Skin of body (tissue), 2 donors: ENCODE results near the gene RHOG. TPM values are rescaled to one million over a fixed set of nuclear protein-coding genes. Genes with fewer than 3 reads are reported as not detected.
"Not testable (repeated sequence)": the region's sequence is repeated elsewhere in the genome, so short reads cannot be mapped to it uniquely, and the experiment has no call there.

Source experiments
- DNase-seq: peaks from one replicate; lab custom pipeline; 2025; lab: John Stamatoyannopoulos, UW
- total RNA-seq: library from RNA; depleted of rRNA; stranded (reverse); fragments of >200 nt; gene quantifications from one replicate; pipeline ENCODE4 v1.2.3, GENCODE V29; 2014

The RHOG gene
- 7.6 TPM for total RNA-seq

- peak; percentile 77 for DNase-seq
These were observed at the start of gene RHOG for GRCh38 chr11:3840870-3841425. RHOG (minus strand) TSS chr11:3840959; CDS start chr11:3828138, 12,821 bp downstream.

GRCh38 chr11:3890014-3890413 is 49.3 kb upstream of the RHOG start:
- DNase-seq = no peak

DNA sequence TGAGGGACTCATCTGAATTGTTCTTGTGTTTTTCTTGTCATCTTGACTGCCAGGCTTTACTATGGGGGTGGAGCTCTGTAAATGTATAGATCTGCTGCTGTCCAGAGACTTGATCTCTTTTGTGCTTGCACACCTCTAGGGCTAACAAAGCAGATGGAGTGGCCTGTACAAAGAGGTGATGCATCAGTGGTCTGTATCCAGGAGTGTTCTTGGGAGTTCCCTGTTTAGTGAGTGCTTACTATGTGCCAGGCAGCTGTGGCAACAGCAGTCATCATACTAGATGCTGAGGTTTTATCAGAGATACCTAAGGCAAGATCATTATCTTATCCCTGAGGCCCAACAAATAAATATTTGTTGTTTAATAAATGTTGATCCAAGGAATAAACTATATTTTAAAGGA is 48.1 kb upstream of the RHOG start:
- no peak for DNase-seq

DNA sequence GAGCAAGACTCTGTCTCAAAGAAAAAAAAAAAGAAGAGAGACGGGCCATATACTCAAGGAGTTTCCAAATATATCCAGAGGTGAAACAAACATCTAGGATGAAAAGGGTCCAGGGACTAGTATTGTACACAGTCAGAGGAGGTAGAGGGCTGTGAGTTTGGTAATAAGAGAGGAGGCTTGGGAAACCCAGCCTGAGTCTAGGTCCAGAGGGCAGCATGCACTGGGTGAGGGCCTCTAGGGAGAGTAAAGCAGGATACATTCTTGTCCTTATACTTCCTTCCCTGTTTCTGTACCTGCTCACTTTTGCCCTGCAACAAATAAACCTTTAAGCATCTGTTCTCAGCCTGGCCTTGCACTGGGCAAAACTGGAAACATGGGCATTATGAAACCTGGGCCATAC is 46.2 kb upstream of the RHOG start:
- no peak for DNase-seq

DNA sequence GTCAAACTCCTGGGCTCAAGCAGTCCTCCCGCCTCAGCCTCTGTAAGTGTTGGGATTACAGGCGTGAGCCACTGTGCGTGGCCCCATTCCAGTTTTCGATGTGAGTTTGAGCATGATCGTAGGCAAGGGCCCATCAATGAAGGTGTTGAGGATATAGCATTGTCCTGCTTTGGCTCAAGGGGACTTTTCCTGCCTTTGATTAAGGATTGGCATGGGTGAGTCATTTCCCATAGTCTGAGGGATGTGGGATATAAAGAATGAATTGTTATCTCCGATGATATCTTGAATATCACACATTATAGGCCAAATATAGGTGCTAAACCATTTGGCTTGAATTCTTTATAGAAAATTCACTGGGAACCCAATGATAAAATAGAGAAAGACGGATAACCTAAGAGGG is 45.1 kb upstream of the RHOG start:
- DNase-seq = no peak

- no peak for DNase-seq
These were observed 41.9 kb upstream of the RHOG start for GRCh38 chr11:3882655-3883054.

DNA sequence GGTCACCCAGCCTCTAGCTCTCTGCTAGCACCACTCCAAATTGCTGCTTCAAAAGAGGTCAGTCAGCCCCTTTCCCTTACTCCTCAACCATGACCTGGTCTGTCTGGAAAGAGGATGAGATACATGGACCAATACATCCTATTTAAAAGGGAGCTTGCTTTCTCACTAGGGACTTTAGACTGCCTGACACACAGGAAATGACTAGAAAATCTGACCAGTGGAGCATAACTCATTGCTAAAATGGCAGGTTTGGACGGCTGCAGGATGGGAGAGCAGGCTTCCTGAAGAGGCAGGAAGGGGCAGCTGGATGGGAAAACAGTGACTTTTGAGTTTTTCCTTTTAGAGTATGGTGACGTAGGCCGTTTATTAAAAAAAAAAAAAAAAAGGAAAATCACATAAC is 40.0 kb upstream of the RHOG start:
- no peak for DNase-seq

DNA sequence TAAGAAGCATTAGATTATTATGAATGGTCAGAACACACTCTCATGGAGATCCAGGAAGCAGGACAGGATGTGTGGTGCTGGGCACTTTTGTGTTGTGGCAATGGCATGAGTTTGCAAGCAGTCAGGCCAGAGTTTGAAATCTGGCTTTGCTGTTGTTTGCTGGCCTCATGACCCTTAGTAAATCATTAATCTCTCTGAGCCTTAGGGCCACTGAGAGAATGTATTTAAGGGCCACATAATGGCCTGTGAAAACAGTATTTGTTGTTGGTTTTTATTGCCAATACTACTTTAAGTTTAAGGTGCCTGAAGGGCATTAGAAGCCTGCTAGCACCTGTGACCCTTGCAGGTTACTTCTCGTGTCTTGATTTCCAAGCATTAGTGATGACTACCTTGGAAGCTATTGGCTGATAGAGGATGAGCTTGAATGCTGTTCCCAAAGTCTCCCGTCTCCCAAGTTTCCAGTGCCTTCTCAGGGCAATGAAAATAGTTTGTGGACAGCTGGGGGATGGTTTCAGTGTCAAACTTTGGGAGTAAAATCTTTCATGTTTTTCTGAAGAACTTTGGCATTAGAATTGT is 39.3 kb upstream of the RHOG start:
- DNase-seq = no peak

DNA sequence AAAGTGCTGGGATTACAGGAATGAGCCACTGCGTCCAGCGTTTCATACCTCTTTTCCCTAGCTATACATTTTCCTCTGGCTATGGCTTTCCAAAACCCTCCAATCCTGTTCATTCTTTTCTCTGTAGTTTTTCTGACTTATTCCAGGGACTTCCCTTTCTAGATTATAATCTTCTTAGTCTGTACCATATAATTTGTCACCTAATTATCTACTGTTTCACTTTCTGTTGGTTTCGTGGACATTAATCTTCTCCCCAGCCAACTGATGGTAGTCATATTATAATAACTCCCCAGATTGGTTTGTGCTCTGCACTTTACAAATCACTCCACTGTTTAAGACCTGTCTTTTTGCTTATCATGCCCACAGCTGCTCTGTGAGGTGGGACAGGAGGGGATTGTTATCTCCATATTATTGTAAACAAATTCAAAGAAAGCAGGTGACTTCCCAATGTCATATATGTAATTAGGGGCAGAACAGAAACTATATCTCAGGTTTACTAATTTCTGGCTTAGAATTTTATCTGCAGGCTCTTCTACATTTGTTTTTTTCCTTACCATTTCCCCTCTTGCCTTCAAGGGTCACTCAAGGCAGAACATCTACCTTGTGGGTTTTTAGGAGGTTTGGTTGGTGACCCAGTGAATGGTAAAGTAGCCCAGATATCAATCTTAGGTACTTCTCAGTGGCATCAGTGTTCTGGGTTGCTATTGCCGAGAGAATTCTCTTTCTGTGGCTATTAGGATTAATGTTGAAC is 38.6 kb upstream of the RHOG start:
- no peak for DNase-seq

DNA sequence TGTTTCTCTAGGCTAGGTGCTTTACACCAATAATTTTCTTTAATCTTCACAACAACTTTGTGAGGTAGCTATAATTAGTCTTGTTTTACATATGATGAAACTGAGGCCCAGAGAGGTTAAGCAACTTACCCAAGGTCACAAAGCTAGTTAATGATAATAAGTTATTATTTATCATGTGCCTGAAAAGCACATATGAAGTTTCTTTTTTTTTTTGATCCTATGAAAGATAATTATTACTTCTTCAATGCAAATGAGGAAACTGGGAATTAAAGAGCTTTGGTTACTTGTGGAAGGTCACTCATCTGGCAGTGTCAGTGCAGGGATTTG is 37.5 kb upstream of the RHOG start:
- no peak for DNase-seq

DNA sequence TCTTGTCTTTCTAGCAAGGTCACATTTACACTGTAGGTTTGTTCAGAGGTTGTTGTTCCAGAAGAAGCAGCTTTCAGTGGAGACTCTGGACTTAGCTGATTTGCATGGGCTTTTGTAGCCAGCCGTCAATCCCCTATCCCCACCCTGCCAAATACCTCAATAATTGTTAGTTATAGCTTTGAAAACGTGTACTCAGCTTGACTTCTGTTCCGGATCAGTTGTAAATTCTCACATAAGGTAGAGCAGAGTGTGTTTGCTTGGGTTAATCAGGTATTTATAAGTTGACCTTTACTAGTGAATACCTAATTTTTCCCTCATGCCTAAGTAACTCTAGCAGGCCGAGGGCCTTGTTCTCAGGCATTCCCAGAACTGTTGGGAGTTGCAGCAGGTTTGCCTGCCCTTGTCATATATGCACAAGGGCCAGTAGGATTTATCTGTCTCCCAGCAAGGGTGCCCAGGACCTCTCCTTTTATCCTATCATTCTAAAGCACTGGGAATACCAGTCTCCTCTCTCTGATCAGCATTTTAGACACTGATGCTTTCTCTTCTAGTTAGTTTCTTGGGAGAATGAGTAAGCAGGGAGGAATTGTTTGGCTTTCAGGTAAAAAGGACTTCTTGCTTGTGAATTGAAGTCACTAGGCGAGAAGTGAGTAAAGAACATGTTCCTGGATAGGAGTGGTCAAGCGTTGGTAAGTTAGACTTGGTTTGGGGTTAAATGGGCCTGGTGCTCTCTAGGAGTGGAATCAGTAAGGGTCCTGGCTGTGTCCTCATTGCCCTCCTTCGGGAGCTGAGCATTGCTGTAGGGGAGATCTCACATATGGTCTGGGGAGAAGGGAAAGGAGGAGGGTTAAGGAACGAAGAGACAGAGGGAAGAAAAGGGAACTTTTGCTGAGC is 36.9 kb upstream of the RHOG start:
- DNase-seq = no peak

- DNase-seq = no peak
These were observed 35.9 kb upstream of the RHOG start for GRCh38 chr11:3876613-3877012.

- no peak for DNase-seq
These were observed 33.1 kb upstream of the RHOG start for GRCh38 chr11:3873712-3874349.

DNA sequence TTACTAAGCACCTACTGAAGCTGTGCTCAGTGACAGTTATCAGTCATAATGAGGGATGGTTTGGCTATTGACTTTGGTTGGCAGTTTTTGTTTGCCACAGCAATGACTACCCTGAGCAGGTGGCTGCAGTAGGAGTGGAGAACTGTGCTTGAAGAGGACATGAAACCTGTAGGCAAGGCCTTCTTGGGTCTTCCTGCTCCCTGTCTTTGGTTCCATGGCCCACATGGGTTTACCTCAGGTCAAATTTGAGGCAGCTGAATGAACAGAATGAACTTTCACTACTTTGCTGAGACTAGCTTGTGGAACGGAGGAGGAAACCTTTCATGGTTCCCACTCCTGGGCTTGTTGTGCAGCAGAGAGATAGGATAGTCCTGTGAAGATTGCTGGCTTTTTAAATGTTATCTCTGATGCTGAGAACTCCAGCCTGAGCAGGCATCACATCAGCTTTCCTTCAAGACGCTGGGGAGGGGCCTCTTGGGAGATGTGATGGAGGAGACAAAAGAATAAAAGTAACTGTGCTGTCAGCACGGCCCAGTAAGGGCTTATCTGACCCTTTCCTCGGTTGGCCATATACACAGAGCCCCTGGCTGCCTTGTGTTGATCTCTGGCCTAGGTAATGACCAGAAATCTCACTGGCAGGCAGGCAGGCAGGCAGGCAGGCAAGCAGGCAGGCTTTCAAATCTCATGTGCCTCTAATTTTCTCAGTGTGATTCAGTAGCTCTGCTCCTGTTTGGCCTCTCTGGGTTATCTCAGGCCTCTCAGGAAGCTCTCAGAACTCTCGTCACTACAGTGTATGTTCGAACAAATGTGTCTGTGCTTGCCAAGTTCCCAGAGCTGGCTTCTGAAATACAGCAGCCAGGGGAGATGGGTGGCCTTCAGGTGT is 26.7 kb upstream of the RHOG start:
- DNase-seq = no peak

GRCh38 chr11:3866836-3867208 is 26.1 kb upstream of the RHOG start:
- DNase-seq = no peak

- DNase-seq = no peak
These were observed 25.4 kb upstream of the RHOG start for GRCh38 chr11:3866206-3866605.

DNA sequence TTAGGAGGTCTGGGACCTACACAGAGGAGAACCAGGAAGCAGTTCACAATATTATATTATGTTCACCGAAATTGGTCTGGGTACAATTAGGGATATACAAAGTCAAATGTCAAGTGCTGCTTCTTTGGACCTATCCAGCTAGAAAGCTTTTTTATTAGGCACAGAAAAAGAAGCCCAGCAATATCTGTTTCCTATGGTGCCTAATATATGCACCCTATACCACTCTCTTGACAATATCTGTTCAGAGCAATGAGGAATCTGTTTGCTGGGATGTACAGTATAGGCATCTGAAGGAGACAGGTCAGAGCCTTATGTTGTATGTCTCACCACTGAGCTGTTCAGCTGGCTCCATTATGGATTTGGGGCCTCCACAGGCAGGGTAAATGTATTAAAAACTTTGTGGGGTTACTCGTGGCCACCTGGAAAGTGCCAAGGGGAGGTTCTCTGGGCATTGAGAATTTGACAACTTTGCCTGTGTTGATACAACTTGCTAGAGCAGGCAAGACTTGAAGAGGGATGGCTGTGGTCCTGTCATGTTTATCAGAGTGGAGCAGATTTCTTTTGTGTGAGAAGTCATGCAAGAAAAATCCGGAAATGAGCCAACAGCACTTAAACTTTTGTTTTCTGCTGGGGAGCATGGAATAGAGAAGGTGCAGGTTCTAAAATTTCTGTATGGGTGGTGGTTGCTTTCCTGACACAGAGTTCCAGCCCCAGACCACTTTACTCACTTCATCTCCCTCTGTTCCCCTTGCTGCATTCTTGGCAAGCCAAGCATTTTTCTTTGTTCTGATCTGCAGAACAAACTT is 24.8 kb upstream of the RHOG start:
- DNase-seq = no peak

- no peak for DNase-seq
These were observed 20.9 kb upstream of the RHOG start for GRCh38 chr11:3861683-3862082.

- not testable (repeated sequence) for DNase-seq
These were observed 20.2 kb upstream of the RHOG start for GRCh38 chr11:3860898-3861393.

DNA sequence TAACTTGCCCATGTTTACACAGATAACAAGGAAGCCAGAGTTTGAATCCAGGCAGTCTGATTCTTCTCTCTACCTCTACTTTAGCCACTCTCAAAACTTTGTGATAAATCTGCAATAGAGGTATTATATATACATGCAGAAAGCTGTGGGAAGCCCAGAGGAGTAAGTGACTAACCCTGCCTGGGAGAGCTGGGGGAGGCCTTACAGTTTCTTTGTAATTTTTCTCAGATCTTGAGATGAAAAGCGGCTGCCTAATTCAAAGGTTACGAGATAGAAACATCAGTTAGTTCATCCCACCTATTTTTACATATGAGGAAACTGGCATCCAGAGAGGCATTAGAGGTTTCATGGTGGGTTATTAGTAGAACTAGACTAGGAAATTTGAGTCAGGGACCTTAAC is 19.6 kb upstream of the RHOG start:
- DNase-seq = no peak
